Thyroid gland (tissue), 4 donors: ENCODE results near the gene TP73.

Experiments used
- CTCF ChIP-seq, 6 experiments: fragments of 200-600 bp in 3 of 6; fragments of 450-650 bp in 3 of 6; sonication (generic) in 3 of 6; IDR thresholded peaks; one replicate each; pipeline ENCODE4 v1.5.1; 2016 to 2019; ENCODE audit warnings: antibody characterized with exemption in 6 of 6, mild to moderate bottlenecking in 2 of 6, inconsistent platforms in 1 of 6, moderate library complexity in 1 of 6
- POLR2A ChIP-seq, 2 donors: fragments of 450-650 bp; IDR thresholded peaks; one replicate each; pipeline ENCODE4 v1.6.1; 2017; ENCODE audit warnings: antibody characterized with exemption in 2 of 2, mild to moderate bottlenecking in 2 of 2, moderate library complexity in 1 of 2

- no peak for TF ChIP-seq POLR2A (IDR thresholded peaks at IDR 0.05)
- no peak for TF ChIP-seq CTCF (IDR thresholded peaks at IDR 0.05)
Observed at GRCh38 chr1:3731583-3732433, 79.5 kb downstream of the TP73 start.
